Measurements from ENCODE around the gene CARF.
"Not testable (repeated sequence)": the region's sequence is repeated elsewhere in the genome, so short reads cannot be mapped to it uniquely, and the experiment has no call there.

CARF gene

DNA sequence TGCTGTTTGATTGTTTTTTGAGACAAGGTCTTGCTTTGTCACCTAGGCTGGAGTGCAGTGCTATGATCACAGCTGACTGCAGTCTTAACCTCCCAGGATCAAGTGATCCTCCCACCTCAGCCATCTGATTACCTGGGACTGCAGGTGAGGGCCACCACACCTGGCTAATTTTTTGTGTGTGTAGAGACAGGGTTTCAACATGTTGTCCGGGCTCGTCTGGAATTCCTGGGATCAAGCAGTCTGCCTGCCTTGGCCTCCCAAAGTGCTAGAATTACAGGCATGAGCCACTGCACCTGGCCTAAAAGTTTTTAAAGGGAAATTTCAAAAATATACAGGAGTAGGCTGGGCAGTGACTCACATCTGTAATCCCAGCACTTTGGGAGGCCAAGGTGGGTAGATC lies 22.4 kb downstream of the CARF start:
- no peak for DNase-seq

DNA sequence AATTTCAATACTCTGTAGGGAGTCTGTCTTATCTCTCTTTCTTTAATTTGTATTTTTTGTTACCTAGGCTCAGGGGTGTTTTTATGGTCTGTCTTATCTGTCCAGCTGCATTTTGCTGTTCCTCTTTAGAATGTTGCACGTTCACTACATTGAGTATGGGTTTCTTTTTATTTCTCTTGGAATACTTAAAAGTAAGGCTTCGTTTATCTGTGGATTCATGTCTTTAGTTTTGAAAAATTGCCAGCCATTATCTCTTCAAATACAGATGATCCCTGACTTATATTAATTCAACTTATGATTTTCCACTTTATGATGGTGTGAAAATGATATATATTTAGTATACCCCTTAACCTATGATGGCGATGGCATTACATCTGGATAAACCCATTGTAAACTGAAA lies 26.9 kb downstream of the CARF start:
- no peak for DNase-seq

DNA sequence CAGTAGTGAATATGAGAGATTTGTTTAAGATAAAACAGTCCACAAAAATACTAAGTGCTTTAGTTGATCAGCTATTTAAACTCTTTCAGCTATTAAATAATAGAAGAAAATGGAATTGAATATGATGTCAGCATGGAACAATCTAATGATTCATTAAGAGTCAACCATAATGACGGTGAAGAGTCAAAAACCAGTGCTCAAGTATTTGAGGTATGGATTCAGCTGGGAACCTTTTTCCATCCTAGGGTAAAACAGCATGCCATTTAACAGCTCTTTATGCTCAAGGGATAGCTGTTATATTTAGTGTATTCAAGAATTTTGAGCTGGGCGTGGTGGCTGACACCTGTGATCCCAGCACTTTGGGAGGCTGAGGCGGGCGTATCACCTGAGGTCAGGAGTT lies 29.7 kb downstream of the CARF start:
- DNase-seq: no peak

DNA sequence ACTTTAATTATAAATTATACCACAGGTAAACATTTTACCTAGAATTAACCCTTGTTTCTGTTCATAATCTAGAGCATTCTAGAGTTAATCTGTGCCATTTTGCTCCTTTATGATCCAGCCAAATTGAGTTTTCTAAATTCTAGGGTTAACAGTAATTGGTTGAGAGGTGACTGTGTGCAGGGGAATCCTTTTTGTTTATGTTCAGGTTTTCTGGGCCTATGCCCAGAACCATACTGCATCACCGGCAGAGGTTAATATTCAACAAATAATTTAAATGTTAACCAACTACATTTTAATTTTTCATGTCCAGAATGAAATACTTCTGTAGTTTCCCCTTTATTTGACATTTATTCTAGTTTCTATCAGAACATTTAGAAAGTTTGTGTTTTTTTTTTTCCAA lies 32.3 kb downstream of the CARF start:
- no peak for DNase-seq

DNA sequence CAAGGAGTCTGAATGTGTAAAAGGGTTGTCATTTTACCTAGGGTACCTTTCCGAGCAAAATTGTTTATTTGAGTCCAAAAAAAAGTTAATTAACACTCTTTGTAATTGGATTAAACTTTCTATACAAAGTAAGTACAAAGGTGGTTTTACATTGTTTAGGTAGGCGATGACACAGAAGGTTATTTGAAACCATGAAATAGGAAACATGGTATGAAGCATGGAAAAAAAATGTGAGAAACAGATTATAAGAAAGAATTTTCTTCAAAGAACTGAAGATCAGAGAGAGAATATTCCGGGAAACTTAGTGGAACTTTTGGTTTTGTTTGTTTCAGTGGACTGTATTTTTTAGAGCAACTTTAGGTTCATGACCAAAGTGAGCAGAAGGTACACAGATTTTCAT lies 32.7 kb downstream of the CARF start:
- DNase-seq: no peak

DNA sequence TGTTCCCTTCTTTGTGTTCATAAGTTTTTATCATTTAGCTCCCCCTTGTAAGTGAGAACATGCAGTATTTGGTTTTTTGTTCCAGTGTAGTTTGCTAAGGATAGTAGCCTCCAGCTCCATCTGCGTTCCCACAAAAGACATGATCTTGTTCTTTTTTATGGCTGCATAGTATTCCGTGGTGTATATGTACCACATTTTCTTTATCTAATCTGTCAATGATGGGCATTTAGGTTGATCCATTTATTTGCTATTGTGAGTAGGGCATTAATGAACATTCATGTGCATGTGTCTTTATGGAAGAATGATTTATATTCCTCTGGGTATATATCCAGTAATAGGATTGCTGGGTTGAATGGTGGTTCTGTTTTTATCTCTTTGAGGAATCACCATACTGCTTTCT lies 33.4 kb downstream of the CARF start:
- no peak for DNase-seq

DNA sequence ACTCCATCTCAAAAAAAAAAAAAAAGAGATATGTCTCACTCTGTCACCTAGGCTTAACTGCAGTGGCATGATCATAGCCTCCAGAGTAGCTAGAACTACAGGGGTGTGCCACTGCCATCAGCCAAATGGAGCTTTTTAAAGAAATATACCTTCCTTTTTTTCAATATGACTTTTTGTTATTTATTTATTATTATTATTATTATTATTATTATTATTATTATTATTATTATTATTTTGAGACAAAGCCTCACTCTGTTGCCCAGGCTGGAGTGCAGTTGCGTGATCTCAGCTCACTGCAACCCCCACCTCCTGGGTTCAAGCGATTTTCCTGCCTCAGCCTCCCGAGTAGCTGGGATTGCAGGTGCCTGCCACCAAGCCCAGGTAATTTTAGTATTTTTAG lies 37.3 kb downstream of the CARF start:
- DNase-seq: not testable (repeated sequence)

DNA sequence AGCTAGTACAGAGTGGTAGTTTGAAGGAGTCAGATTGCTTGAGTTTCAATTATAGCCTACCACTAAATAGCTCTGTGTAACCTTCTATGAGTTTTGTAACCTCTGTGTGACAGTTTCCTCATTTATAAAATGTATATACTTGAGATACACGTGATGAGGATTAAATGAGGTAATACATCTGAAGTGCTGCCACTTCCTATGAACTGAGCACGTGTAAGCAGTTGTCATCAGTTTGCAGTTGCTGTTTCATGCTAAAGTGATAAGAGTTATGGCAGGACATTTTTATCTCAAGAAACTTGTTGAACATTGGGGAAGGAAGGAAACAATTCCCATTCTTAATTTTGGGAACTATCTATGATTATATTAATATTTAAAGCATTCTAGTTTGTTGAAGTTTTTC lies 38.5 kb downstream of the CARF start:
- DNase-seq: peak; percentile 94

DNA sequence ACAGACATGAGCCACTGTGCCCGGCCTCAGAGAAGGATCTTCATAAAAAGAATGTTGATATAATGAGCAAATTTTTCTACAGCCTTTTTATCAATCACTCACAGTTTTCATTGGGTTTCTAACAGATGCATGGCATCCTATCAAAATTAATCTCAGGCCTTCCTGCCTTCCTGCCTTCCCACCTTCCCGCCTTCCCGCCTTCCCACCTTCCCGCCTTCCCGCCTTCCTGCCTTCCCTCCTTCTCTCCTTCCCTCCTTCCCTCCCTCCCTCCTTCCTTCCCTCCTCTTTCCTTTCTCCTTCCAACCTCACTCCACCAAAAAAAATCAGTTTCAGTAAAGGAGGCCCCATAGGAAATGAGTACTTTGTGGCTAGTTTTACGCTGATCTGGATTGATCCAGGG lies 48.4 kb downstream of the CARF start:
- no peak for DNase-seq

DNA sequence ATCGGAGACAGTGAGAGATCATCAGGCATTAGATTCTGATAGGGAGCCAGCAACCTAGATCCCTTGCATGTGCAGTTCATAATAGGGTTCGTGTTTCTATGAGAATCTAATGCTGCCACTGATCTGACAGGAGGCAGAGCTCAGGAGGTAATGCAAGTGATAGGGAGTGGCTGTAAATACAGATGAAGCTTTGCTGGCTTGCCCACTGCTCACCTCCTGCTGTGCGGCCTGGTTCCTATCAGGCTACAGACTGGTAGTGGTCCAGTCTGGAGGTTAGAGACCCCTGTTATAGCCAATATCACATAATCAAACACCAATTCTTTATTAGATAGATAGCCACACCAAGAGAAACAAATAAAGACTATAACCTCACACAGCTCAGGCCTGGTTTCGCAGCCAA lies 51.6 kb downstream of the CARF start:
- no peak for DNase-seq

DNA sequence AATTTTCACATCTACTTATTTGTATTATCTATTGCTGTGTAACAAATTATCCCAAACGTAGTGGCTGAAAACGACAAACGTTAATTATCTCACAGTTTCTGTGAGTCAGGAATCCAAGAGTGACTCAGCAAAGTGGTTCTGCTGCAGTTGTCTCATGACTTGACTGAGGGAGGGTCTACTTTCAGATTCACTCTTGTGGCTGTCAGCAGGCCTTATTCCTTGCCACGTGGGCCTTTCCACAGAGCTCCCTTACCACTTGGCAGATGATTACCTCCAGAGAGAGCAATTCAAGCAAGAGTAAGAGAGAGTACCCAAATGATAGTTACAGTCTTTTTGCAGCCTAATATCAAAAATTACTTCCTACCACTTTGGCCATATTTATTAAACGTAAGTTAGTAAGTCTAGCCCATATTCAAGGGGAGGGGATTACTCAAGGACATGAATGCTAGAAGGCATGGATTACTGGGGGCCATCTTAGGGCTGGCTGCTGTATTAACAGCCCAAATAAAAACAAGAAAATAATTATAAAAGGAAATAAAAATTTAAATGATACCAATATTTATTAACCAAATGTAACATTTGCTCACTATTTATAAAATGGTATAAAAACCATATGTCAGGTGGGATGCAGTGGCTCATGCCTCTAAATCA lies 53.9 kb downstream of the CARF start:
- peak; percentile 94 for DNase-seq

DNA sequence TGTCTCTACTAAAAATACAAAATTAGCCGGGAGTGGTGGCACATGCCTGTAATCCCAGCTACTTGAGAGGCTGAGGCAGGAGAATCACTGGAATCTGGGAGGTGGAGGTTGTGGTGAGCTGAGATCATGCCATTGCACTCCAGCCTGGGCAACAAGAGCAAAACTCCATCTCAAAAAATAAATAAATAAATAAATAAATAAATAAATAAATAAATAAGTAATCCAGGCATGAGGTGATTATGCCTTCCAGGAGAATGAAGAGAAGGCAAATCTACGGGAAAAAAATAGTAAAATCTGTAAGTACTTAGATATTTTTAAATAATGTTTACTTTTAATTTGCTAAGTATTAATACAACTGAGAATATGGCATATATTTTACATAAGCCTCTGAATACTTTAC lies 57.3 kb downstream of the CARF start:
- DNase-seq: not testable (repeated sequence)

DNA sequence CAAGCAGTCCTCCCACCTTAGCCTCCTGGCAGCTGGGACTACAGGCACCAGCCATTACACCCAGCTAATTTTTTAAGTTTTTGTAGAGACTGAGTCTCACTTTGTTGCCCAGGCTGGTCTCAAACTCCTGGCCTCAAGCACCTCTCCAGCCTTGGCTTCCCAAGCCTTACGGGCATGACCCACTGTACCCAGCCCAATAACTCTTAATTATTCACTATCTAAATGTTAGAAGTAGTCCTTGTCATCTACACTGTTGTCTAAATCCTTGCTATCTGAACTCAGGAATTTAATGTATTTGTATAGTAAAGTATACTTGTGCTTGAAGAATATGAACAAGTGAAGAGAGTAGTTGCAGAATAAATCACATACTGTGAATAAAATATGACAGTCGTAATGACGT lies 64.7 kb downstream of the CARF start:
- no peak for DNase-seq

DNA sequence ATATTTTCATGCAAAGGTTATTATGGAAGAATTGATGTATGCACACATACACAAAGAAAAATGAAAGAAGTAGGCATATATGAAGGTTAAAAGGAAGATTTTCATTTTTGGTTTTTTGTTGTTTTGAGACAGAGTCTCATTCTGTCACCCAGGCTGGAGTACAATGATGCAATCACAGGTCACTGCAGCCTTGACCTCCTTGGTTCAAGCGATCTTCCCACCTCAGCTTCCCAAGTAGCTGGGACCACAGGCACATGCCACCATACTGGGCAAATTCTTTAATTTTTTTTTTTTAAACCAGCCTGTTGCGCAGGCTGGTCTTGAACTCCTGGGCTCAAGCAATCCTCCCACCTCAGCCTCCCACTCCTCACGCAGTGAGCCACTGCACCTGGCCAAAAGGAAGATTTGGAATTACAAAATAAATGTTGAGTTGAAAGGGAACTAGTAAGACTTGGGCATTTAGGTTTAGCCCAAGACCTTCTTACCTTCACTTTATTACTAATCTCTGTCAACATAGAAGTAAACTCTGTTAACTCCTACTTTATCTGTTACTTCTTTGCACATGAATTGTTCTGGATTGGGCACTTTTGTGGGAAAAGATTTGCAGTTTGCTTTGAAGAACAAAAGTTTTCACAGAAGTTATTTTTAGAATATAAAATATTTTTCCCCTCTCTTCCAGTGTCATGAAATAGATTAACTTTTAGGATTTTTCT lies 70.9 kb downstream of the CARF start:
- DNase-seq: no peak

DNA sequence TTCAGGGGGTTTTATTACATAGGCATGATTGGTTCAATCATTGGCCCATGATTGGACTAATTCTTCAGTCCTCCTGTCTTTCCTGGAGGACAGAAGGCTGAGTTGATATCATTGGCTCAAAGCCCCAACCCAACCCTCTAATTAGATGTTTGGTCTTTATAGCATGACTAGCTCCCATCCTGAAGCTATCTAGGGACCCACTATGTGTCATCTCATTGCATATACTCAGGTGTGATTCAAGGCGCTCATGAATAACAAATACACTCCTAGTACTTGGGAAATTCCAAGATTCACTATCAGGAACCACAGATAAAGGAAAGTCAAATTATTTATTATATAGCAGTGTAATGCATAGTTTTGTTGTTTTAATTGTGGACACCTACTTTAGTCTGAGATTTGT lies 77.7 kb downstream of the CARF start:
- no peak for DNase-seq

DNA sequence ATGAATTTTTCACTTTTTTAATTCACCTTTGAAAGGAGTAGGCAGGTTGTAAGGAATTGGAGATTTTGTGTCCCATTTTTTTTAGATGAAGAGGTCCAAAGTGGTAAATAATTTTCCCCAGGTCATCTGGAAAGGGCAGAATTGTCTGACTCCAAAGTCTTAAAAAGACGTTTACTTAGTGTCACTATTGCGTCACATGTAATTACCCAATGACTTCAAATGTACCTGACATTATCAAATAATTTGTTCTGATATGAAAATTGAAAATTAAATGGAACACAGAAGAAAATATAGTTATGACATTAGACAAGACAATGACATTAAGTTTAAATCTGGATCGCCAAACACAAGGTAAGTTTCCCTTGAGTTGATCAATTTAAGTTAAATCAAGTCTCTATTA lies 78.4 kb downstream of the CARF start:
- no peak for DNase-seq

DNA sequence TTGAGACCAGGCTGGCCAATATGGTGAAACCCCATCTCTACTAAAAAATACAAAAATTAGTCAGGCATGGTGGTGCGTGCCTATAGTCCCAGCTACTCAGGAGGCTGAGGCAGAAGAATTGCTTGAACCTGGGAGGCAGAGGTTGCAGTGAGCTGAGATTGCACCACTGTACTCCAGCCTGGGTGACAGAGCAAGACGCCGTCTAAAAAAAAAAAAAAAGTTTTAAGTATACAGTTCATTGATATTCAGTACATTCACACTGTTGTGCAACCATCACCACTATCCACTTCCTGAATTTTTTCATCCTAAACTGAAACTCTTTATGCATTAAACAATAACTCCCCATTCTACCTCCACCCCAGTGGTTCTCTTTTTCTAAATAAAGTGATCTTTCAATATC lies 85.0 kb downstream of the CARF start:
- peak; percentile 95 for DNase-seq

DNA sequence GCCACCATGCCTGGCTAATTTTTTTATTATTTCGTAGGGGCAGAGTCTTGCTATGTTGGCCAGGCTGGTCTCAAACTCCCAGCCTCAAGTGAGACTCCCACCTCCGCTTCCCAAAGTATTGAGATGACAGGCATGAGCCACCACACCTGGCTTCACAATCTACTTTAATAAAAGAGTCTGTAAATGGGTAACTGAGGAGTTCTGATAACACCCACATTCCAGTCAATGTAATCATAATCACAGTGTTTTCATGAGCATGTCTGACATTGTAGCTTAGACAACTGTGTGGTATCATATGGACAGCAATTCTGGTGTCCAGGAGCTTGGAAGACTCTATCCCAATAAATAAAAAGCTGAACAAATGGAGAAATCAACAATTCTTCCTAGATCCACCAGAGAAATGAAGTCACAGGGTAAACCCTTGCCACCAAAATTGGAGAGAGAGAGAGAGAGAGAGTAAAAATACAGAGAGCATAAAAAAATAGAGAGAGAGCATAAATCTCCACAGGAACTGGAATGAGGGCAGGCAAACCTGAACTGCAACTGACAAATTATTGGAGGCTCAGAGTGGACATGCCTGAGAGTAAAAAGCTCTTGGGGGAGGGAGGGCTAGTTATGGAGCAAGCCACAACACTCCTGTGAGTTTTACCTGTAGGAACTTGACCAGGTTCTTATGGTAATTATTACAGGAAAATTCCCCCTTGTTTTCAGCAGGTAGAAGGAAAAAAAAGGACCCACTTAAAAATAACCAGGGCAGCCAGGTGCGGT lies 90.2 kb downstream of the CARF start:
- DNase-seq: no peak

DNA sequence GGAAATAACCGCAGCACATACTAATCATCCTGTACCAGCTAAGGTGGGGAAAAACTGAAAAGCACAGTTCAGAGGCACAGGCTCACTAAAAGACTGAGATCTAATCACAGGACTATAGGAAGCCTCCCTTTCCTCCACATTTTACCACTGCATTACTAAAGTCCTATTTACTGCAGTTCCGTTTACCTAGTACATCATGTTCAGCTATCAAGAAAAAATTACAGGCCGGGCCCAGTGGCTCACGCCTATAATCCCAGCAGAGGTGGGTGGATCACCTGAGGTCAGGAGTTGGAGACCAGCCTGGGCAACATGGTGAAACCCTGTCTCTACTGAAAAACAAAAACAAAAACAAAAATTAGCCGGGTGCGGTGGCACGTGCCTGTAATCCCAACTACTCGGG lies 91.6 kb downstream of the CARF start:
- no peak for DNase-seq

DNA sequence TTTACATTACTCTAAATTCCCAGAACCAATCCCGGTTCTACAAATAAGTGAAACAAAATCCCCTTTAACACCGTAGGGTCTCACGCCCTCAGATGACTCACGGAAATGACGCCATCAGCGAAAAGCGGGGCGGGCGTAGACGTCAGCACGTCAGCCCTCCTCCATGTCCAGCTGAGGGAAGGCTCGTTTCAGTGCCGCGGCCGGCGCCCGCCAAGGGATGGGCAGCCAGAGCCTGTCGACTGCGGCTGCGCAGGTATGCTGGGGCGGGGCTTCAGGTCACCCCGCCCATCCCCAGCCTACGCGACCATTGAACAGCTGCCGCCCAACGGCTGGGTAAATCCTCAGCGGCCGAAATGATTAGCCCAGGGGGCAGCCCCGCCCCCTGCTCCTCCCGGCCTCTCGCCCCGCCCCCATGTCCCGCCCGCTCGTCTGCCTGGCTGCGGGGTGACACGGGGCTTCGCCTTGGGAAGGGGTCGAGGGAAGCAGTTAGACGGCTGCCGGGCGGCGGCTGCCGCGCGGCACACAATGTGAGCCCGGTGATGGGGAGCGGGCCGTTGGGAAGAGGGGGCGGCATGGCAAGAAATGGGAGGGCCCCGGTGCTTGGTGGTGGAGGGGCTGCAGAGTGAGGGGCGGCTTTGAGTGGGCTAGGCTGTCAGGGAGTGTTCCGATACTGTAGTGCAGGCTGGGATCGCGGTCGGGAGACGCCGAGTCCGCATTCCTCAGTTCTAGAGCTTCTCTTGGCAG lies 102.6 kb downstream of the CARF start, which contains the start of gene NBEAL1:
Gene NBEAL1 (plus strand): TSS at position 420 of the 744 bp plus-strand sequence. CDS start 1,510 bp downstream, outside the sequence.
- peak; percentile 99 for DNase-seq

DNA sequence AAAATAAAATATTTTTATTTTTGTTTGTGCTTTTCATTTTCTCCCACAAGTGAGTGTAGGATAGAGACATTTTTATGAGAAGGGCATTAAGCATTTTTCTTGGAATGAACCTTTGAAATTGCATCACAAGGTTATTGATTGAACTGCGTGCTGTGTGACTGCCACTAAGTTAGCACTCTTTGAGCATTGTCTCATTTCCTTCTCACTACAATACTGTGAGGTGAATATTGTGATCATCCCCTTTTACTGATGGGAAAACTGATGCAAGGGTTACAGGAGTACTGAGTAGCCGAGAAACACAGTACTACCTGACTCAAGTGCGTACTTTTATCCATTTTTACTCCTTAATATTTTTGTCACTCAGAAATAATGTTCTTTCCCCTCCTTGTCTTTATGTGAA lies 104.6 kb downstream of the CARF start:
- no peak for DNase-seq

DNA sequence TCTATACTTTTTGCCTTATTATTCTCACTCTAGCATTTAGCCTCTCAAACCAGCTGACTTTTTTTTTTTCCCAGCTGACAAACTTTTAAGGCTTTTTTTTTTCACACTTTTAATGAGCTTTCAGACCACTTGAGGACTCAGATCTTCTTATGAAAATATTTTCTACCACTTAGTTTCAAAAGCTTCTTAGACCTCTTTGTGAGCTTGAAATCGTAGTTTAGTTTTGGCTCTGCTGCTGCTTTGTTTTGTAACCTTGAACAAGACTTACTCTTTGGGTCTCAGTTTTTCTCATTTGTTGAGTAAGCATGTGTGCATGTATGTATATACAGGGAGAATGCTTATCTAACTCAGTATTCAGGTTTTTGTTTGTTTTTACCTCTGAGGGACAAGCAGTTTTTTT lies 106.1 kb downstream of the CARF start:
- no peak for DNase-seq

DNA sequence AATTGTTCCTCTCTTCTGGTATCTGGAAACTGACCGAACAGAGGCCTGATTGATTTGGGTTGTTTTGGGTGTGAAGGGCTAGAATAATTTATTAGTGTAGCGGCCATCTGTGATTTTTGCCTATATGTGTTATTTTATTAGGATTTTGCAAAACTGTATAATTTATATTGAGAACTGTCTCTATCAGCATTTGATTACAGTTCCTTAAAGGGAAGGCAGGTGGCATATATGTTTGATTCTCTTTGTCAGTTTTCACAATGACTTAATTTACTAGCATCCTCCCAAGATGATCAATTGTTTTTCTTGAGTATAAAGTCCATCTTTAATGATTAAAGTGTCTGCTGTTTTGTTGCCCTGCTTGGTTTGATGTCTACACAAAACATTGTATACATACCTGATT lies 107.1 kb downstream of the CARF start:
- DNase-seq: no peak
